HG03025 (cell line): ENCODE data around the gene UST.
"Not testable (repeated sequence)": the region's sequence is repeated elsewhere in the genome, so short reads cannot be mapped to it uniquely, and the experiment has no call there.

Source experiments
- ATAC-seq: cut with Tn5 transposase; IDR thresholded peaks from one replicate; pipeline ENCODE4 v1.9.1; 2021; ENCODE audit warnings: mild to moderate bottlenecking, moderate library complexity; ENCODE audit not compliant: unreplicated experiment, low FRiP score

The UST gene

DNA sequence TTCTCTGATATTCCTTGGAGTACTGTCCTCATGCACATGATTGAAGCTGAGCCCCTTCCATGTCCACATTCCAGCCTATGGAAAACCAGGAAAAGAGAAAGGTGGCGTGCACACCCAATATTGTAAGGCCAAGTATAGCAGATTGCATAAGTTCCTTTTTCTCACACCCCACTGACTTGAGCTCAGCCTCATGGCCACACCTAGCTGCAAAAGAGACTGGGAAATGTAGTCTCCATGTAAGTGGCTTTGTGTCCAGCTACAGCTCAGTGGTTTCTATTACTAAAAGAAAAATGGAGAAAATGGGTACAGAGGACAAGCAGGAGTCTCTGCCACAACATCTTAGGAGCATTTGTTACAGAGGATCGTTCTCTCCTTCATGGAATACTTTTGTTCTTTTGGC, 10.8 kb upstream of the UST start:
- no peak for ATAC-seq

DNA sequence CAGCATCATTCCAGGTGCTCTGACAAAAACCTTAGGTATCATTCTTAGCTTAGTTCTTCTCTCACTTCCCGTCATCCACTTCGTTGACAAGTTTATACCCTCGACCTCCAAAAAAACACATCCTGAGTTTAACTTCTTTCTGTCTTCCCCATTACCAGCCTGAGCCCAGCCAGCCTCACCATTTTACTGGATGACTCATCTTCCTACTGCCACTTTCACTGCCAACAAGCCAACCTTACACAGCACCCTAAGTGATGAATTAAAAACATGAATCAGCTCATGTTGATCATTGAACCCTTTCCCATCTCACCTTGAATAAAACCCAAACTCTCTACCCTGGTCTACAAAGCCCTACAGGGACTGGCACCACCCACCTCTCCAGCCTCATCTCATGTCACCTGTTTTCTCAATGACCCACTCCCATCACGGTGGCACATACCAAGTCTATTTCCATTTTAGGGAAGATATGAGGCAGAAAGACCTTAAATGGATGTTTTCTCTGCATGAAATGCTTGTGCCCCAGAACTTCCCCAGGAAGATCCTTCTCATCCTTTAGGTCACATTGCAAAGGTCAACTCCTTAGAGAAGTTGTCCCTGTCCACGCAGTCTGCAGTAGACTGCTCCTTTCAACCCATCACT, 9.9 kb upstream of the UST start:
- no peak for ATAC-seq

DNA sequence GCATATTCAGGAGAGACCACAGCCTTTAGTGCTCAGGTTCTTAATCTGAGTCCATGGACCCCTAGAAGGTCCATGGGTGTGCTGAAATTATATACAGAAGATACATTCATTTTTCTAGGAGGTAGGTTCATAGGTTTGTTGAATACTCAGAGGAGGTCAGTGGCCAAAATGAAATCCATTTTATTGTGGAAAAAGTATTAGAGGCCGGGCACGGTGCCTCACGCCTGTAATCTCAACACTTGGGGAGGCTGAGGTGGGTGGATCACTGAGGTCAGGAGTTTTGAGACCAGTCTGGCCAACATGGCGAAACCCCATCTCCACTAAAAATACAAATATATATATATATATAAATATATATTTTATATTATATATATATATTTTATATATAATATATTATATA, 9.0 kb upstream of the UST start:
- ATAC-seq = no peak

DNA sequence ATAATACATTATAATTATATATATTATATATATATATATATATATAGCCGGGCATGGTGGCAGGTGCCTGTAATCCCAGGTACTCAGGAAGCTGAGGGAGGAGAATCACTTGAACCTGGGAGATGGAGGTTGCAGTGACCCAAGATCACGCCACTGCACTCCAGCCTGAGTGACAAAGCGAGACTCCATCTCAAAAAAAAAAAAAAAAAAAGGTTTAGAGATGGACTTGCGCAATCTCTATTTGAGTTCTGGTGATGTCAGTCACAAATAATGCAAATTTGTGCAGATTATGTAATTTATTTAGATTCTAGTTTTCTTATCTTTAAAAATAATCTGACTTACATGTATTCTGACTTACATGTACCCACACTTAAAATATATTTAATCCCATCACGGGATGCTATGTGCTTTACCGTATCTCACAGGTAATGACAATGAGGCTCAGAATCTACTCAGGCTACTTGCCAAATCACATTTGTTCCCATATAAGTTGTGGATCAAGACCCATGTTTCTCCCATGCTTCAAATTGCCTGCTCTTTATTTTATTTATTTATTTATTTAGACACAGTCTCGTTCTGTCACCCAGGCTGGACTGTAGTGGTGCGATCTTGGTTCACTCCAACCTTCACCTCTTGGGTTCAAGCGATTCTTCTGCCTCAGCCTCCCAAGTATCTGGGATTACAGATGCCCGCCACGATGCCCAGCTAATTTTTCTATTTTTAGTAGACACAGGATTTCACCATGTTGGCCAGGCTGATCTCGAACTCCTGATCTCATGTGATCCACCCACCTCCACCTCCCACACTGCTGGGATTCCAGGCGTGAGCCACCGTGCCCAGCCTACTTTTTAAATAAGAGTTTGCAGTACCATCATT, 7.6 kb upstream of the UST start:
- no peak for ATAC-seq

DNA sequence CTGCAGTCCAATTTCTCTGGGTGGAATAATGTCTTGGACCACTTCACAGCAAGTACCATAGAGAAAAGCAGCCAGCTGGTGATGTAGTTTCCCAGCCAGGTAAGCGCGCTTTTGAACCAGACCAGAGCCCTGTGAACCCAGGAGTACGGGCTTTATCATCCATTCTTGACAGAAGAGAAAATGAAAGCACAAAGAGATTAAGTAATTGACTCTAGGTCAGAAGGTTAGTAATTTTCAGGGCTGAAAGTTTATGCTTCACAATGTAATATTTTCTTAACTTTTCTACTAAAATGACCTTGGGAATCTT, 7.1 kb upstream of the UST start:
- ATAC-seq = no peak

DNA sequence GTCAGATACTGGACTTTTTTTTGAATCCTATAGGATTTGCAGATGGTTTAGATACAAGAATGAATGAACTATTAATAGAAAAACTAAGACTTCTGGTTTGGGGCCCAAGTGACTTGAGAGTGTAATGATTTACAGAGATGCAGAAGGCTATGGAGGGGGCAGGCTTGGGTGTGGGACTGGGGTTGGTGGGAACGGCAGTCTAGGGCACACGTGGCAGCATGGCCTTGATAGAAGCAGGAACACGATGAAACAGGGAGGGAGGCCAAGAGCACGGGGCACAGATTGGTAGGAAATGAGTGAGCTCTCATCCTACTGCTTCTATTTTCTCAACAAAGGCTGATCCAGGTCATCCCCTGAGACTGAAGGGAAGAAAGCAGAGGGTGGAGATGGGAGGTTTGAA, 3.4 kb upstream of the UST start:
- ATAC-seq = no peak

DNA sequence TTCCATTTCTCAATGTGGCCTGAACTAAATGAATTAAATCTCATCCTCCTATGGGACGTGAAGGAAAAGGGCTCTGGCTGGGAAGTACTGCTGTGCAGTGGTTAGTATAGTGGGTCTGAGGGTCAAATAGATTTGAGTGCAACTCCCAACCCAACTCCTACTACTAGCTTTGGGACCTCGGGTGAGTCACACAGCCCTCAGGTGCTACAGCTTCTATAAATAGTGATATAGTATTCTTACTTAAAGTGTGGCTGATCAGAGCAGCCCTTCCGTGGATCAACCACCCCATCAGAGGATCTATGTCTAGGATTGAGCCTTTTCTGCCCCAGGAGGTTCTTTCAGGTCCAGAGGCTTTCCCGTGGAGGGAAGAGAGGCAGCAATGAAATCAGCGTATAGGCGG, 904 bp upstream of the UST start:
- ATAC-seq = no peak

DNA sequence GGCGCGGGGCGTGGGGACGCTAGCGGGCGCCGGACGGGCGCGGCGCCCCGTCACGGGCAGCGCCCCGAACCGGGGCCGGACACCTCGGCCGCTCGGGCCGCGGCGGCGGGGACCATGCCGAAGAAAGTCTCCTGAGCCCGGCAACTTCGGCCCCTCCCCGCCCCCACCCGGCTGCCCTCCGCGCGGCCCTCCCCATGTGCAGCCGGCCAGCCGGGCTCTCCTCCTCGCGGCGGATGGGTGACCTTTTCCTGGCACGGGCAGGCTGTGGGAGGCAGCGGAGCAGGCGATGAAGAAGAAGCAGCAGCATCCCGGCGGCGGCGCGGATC, 278 bp downstream of the UST start:
- no peak for ATAC-seq

DNA sequence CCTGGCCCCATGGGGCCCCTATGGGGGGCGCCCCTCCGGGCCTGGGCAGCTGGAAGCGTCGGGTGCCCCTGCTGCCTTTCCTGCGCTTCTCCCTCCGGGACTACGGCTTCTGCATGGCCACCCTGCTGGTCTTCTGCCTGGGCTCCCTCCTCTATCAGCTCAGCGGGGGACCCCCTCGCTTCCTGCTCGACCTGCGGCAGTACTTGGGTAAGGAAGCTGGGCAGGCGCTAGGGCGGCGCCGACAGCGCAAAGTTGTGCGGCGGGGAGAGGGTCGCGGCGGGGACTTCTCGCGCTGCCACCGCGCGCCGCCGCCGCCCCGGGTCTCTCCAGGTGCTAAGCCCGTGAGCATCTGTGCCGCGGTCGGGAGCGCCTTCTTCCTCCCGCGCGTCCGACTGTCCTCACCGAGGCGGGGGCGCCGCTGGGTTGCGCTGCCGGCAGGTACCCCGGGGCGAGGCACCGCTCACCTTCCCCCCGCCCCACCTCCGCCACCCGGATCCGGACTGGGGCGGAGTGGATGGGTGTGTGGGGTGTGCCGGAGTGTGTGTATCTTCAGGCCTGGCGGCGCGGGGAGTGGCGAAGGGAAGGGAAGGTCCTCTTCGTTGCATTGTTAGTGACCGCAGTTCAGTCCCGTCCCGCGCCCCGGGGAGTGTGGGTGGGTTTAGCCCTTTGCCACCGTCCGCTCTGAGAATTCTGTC, 788 bp downstream of the UST start:
- no peak for ATAC-seq

DNA sequence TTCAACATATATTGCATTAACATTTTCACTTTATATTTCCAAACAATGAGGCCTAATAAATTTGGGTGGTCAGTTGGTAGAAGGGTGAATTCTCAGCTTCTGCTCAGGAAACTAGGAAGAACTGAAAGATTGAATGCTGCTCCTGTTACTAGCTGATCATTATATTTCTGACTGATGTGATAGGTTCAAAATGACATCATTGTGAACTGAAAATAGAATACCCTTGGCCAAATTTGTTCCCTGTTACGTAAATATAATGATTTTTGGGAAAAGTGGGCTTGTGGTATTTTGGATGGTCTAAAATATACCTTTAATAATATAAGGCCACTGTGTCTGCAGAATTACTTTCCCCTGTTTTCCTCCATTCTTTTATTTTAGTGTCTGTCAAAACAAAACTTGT, 2.8 kb downstream of the UST start:
- ATAC-seq = no peak

DNA sequence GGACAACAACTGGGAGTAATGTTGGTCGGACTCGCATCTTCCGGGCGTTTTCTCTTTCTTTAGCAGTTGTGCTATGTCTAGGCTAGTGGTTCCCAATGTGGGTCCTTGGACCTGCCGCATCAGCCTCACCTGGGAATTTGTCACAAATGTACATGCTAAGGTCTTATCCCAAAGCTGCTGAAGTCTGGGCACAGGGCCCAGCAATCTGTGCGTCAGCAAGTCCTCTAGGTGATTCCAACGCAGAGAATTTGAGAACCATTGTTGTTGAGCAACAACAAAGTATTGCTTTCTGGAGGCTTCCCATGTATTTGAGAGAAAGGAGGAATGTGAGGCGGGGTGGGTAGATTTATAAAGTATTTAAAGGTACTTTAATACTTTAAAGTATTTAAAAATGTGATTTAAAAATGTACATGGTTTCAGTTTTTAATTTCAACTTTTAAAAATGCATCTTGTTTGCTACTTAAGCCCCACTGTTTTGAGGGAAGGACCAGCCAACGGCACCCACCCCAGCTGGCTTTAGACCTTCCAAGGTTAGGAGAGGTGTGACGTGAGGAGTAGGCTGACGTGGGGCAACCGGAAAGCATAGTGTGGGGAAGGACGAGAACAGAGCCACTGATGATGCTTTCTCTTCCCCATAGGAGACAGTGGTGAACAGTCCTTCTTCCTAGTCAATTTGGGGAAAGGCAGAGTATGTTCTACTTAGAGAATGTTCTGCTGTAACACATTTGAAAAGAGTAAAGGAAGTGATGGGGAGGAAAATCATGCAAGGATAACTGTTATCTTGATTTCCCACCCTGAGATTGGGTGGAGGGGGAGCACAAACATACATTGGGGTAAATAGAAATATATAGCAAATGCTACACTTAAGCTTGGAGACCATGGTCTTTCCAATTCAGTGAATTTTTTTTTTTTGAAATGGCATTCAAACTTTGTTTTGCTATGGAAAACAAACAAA, 4.3 kb downstream of the UST start:
- no peak for ATAC-seq

DNA sequence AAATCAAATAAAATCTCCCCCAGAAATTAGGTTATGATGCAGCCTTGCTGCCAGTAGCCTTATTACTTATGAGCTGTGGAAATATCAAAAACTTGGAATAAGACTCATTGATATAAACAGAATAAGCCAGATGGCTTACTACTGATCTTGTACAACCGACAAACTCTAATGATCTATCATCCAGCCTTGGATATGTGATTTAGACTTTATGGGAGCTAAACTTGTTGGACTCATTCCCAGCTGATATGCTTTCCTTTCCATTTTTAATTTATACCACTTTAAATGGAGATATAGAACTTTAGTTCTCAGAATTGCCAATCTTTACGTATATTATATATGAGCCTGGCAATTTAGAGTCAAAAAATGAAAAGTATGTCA, 5.0 kb downstream of the UST start:
- no peak for ATAC-seq

DNA sequence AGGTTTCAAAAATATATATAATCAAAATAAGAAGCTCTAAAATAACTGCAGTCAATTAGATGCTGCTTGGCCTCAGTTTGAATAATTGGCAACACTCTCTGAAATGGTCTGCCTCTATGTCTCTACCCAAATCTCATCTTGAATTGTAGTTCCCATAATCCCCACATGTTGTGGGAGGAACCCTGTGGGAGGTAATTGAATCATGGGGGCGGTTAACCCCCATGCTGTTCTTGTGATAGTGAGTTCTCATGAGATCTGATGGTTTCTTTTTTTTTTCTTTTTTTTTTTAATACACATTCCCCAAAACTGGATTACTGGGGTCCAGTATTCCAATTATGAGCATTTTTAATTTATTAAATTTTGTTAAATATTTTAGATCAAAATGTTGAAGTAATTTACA, 8.5 kb downstream of the UST start:
- not testable (repeated sequence) for ATAC-seq

DNA sequence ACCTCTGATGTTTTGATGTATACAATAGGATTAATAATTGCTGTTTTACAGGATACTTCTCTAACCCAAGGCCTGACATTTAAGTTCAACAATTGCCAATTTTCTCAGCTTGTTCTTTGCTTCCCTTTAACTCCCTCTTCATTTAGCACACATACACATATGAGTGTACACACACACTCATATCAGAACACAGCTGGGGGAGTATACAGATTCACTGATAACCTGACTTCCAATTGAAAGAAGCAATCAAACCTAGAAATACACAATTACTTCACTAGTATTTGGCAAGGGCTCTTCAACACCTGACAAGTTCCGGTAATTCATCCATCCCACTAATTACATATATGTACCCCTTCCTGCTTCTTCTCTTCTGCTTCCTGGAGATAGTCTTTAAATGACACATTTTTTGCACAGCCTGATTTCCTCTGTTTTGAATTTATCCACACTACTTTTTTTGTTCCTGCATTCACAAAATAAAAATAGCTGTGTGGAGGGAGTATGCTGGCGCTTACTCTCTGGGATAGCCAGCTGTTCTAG, 11.2 kb downstream of the UST start:
- no peak for ATAC-seq

DNA sequence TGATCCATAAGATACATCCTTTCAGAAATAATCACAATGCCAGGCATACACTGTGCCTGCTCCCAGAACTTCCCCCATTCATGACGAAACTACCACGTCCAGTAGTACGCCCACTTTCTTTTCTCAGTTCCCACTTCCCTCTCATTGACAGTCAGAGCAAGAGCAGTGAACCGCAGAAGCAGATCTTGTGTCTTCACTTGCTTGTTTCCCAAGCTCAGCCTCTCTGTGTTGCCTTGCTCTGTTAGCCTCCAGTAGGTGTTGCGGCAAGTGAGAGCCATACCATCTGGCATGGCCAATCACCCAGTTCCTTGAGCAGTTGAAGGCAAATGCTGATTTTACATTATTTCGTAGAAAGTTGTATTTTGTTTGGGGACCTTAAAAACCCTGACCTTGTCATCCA, 11.7 kb downstream of the UST start:
- peak; percentile 74 for ATAC-seq

DNA sequence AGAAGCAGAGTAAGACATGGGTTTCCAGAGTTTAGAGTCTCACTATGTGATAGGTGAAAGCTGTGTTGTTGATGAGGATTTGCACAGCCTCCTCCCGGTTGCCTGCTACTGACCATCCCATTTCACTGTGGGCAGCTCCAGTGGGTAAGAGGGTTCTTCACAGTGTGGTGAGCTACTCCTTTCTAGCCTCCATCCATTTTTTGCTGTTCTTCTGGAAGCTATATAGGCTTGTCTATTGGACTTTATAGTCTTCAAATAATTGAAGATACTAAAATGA, 13.4 kb downstream of the UST start:
- no peak for ATAC-seq

DNA sequence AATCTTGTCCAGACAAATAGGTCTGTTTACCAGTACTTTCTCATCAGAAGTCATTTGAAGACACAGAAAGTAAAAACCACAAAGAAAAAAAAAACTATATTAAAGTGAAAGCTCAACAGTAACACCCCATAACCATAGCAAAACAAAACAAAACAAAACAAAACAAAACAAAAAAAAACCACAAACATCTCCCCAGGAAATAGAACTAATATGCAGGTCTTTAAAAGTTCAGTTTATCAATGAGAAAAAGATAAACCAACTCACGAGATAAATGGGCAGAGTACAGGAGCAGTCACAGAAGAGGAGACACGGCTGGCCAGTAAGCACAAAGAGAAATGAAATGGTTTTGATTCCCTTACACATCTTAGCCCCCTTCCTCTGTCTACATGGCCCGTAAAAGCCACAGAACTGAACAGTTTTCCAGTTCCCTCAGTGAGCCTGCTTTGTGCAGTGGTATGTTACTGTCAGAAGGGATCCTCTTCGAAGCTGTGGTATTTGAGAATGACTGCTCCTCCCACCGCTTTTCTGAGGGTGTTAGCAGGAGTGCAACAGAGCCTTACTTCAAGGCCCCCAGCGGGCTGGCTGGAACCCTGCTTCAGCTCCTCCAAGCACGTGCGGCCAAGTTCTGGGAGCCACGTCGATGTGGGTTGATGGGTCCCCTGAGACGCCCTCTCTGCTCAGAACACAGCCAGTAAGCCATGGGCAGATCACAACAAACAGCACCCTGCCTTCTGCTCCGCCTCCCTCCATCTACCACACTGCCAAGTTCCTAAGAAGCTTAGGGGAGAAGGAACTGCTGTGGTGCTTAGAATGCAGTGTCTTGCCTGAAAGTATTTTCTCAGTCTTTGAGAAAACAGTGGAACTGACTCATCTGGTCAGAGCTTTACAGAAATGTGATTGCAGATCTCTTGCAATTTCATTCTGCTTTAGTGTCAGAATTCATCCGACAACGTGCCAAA, 14.0 kb downstream of the UST start:
- peak; percentile 29 for ATAC-seq

DNA sequence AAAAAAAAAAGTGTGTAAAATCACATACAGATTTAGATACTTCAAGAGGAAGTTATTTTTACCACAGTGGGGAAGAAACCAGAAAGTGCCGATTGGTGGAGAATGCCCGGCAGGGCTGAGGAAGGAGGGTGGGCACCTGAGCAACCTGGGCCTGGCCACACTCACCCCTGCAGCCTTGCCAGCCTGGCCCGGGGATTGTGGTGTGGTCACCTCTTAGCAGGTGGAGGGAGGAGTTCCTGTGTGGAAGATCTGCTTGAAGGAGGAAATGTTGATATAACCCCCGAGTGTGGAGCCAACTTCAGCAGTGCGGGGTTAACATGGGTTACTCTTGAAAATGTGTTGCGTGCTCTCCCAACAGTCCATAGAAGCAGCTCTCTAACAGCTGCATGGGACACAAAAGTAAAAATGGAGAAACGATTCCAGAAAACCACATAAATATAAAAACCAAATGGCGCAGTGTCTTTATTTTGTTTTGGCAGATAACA, 14.7 kb downstream of the UST start:
- no peak for ATAC-seq

DNA sequence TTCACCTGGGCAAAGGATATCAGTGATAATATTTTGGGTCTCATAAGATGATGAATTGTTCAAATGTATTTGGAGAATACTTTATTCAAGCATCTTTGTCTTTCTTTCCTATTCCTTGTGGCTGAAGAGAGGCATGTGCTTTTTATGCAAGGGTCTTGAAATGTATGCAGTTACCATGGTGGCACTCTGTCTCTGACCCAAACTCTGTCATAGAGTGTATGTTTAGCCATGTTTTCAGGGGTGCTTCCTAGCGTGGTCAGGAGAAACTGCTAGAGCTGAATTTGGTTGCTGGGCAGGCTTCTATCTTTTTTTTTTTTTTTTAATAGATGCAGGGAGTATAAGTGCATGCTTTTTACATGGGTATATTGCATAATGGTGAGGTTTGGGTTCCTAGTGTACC, 15.4 kb downstream of the UST start:
- ATAC-seq = no peak
